ENCODE measurements around the gene FGB. TPM values are rescaled to one million over a fixed set of nuclear protein-coding genes. Genes with fewer than 3 reads are reported as not detected.
A peak's percentile ranks its signal among the peaks of the same experiment; 100 is the strongest.

FGB gene
- total and polyA plus RNA-seq, 5 donors from 2014 or later: not detected

- DNase-seq: no peak
- H3K27ac ChIP-seq (ENCODE audit: insufficient read depth, low read length, poor library complexity, severe bottlenecking): no peak overlapping the region
- H3K4me1 Mint-ChIP-seq: peaks cover 0 to 4% (median 0%) of the 10 kb centered on the region in 4 donors
Observed at GRCh38 chr4:154529728-154530519, 32.9 kb upstream of the FGB start.

GRCh38 chr4:154534296-154534695, 28.5 kb upstream of the FGB start:
- peaks cover 35% of the 10 kb centered on the region for H3K36me3 ChIP-seq (ENCODE audit: control insufficient read depth, insufficient read depth, low read length)
- Mint-ChIP-seq H3K36me3 (peaks cover 10% of the 10 kb centered on the region), H3K4me3 (no peak overlapping the region), H3K4me1 (peaks cover 0 to 4% (median 0%) of the 10 kb centered on the region in 4 donors), H3K27ac (peak overlapping the region in 2 of 3 donors; percentile 72 to 75), H3K27me3 (no peaks in the 10 kb centered on the region), H3K9me3 (no peaks in the 10 kb centered on the region)
- H3K4me1 ChIP-seq (ENCODE audit: control insufficient read depth, insufficient read depth, low read length, poor library complexity, severe bottlenecking): no peaks in the 10 kb centered on the region
- H3K4me3 ChIP-seq (ENCODE audit: low read depth, low read length): no peak overlapping the region
- no peaks in the 10 kb centered on the region for H3K27me3 ChIP-seq (ENCODE audit: control insufficient read depth, insufficient read depth, low read length)
- ATAC-seq (ENCODE audit: low read depth in 2 of 2): no peak
- no peaks in the 10 kb centered on the region for H3K9me3 ChIP-seq (ENCODE audit: control insufficient read depth in 2 of 2, low read length in 2 of 2)
- DNase-seq: no peak
- no peak overlapping the region for H3K27ac ChIP-seq (ENCODE audit: insufficient read depth, low read length, poor library complexity, severe bottlenecking)

More at GRCh38 chr4:154529728-154530519, 32.9 kb upstream of the FGB start:
- no peaks in the 10 kb centered on the region for H3K4me1 ChIP-seq (ENCODE audit: control insufficient read depth, insufficient read depth, low read length, poor library complexity, severe bottlenecking)
- Mint-ChIP-seq H3K36me3 (no peaks in the 10 kb centered on the region), H3K27ac (no peak overlapping the region), H3K9me3 (no peaks in the 10 kb centered on the region), H3K4me3 (no peak overlapping the region), H3K27me3 (peaks cover 9% of the 10 kb centered on the region)
- no peak for ATAC-seq (ENCODE audit: low read depth in 2 of 2)
- H3K9me3 ChIP-seq (ENCODE audit: control insufficient read depth in 2 of 2, low read length in 2 of 2): no peaks in the 10 kb centered on the region
- H3K27me3 ChIP-seq (ENCODE audit: control insufficient read depth, insufficient read depth, low read length): no peaks in the 10 kb centered on the region
- no peaks in the 10 kb centered on the region for H3K36me3 ChIP-seq (ENCODE audit: control insufficient read depth, insufficient read depth, low read length)
- no peak overlapping the region for H3K4me3 ChIP-seq (ENCODE audit: low read depth, low read length)

DNA sequence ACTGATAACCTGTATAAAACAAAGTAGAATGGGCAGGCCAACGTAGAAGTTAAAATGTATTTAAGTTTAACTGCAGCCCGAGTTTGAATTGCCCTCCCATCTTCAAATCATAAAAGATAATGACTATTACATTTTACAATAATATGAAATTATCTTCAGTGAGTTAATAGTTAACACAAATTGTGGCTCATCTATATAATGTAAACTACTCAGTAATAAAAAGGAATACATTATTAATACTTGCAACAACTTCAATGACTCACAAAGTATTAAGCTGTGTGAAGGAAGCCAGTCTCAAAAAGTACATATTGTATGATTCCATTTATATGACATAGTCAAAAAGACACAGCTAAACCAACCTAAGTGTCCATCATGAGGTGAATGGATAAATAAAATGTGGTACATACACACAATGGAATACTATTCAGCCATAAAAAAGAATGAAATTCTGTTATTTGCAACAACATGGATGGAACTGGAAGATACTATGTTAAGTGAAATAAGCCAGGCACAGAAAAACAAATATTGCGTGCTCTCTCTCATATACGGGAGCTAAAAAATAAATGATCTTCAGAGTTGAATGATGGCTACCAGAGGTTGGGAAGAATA, 20.4 kb upstream of the FGB start:
- Mint-ChIP-seq H3K4me3 (no peak overlapping the region), H3K9me3 (no peaks in the 10 kb centered on the region)
- peaks cover 98% of the 10 kb centered on the region for H3K36me3 ChIP-seq (ENCODE audit: control insufficient read depth, insufficient read depth, low read length)

GRCh38 chr4:154545689-154546088, 17.1 kb upstream of the FGB start:
- Mint-ChIP-seq H3K27me3 (no peaks in the 10 kb centered on the region), H3K27ac (no peak overlapping the region), H3K4me1 (peaks cover 11 to 36% (median 26%) of the 10 kb centered on the region in 4 donors), H3K36me3 (peaks cover 37% of the 10 kb centered on the region), H3K9me3 (peaks cover 0 to 1% (median 0%) of the 10 kb centered on the region in 7 donors), H3K4me3 (no peak overlapping the region)
- no peaks in the 10 kb centered on the region for H3K9me3 ChIP-seq (ENCODE audit: control insufficient read depth in 2 of 2, low read length in 2 of 2)
- no peaks in the 10 kb centered on the region for H3K27me3 ChIP-seq (ENCODE audit: control insufficient read depth, insufficient read depth, low read length)
- H3K4me1 ChIP-seq (ENCODE audit: control insufficient read depth, insufficient read depth, low read length, poor library complexity, severe bottlenecking): peaks cover 30% of the 10 kb centered on the region
- DNase-seq (no peak), ATAC-seq (ENCODE audit: low read depth in 2 of 2) (no peak)
- H3K36me3 ChIP-seq (ENCODE audit: control insufficient read depth, insufficient read depth, low read length): peaks cover 69% of the 10 kb centered on the region
- no peak overlapping the region for H3K27ac ChIP-seq (ENCODE audit: insufficient read depth, low read length, poor library complexity, severe bottlenecking)
- H3K4me3 ChIP-seq (ENCODE audit: low read depth, low read length): no peak overlapping the region

More for the DNA sequence above, 20.4 kb upstream of the FGB start:
- no peaks in the 10 kb centered on the region for H3K27me3 ChIP-seq (ENCODE audit: control insufficient read depth, insufficient read depth, low read length)
- Mint-ChIP-seq H3K27ac (no peak overlapping the region), H3K36me3 (peaks cover 50% of the 10 kb centered on the region), H3K4me1 (peaks cover 0 to 10% (median 6%) of the 10 kb centered on the region in 4 donors), H3K27me3 (no peaks in the 10 kb centered on the region)
- ATAC-seq (ENCODE audit: low read depth in 2 of 2): no peak
- no peak for DNase-seq
- no peak overlapping the region for H3K27ac ChIP-seq (ENCODE audit: insufficient read depth, low read length, poor library complexity, severe bottlenecking)
- no peaks in the 10 kb centered on the region for H3K4me1 ChIP-seq (ENCODE audit: control insufficient read depth, insufficient read depth, low read length, poor library complexity, severe bottlenecking)
- no peaks in the 10 kb centered on the region for H3K9me3 ChIP-seq (ENCODE audit: control insufficient read depth in 2 of 2, low read length in 2 of 2)
- no peak overlapping the region for H3K4me3 ChIP-seq (ENCODE audit: low read depth, low read length)

DNA sequence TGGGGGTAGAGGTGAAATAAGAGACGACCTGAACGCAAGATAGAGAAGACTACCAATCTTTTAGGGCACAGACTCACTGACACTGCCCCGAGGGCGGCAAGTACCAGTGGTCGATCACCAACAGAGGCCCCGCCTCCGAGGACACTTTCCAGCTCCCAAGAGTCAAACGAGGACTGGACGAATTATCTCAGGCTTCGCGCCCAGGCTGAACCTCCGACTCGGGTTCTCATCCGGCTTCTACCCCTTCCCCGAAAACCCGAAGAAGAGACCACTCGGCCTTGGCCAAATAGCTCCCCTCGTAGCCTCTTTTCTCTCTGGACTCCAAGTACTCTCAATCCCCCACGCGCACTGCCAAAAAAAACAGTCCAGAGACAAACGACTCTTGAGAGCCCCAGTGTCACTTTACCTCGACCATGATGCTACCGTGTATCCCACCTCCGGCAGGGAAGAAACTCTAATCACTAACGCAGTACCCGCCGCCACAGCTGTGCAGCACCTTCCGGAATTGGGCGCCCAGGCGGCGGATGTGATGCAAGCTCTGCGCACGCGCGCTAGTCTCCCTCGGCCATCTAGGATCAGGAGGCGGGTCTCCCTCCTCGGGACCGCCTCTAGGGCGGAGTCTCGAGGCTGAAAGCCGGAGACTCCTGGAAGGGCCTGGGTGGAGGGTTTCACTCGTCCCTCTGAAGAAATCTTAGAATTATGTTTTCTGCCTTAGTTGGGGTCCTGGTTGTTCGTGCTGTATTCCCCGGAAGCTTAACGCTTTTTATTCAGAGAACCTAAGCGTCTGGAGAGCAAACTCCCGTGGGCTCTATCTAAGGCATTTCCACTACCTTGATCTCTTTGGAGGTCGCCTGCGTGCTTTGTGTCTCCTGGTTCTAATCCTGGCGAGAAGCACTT, 12.7 kb upstream of the FGB start, which contains the start of gene PLRG1:
PLRG1 (minus strand) TSS at position 507 of the 897 bp plus-strand sequence; CDS start at position 415, 92 bp downstream.
- H3K27me3 Mint-ChIP-seq: no peaks in the 10 kb centered on the region
- Histone ChIP-seq H3K9me3 (ENCODE audit: control insufficient read depth in 2 of 2, low read length in 2 of 2) (no peaks in the 10 kb centered on the region), H3K4me1 (ENCODE audit: control insufficient read depth, insufficient read depth, low read length, poor library complexity, severe bottlenecking) (peaks cover 38% of the 10 kb centered on the region), H3K27ac (ENCODE audit: insufficient read depth, low read length, poor library complexity, severe bottlenecking) (peak within 1 kb of the TSS; percentile 66), H3K4me3 (ENCODE audit: low read depth, low read length) (peak within 1 kb of the TSS; percentile 97), H3K27me3 (ENCODE audit: control insufficient read depth, insufficient read depth, low read length) (no peaks in the 10 kb centered on the region), H3K36me3 (ENCODE audit: control insufficient read depth, insufficient read depth, low read length) (peaks cover 25% of the 10 kb centered on the region)
- DNase-seq (peak; percentile 93 to 97 (median 96)), ATAC-seq (ENCODE audit: low read depth in 2 of 2) (peak; percentile 98 to 99)
- peak within 1 kb of the TSS; percentile 91 to 100 (median 98) for H3K4me3 Mint-ChIP-seq
- peaks cover 6% of the 10 kb centered on the region for H3K36me3 Mint-ChIP-seq
- H3K9me3 Mint-ChIP-seq: peaks cover 0 to 1% (median 0%) of the 10 kb centered on the region in 7 donors
- peak within 1 kb of the TSS; percentile 97 to 99 (median 97) for H3K27ac Mint-ChIP-seq
- H3K4me1 Mint-ChIP-seq: peaks cover 11 to 39% (median 26%) of the 10 kb centered on the region in 4 donors

- Histone ChIP-seq H3K27me3 (ENCODE audit: control insufficient read depth, insufficient read depth, low read length) (no peaks in the 10 kb centered on the region), H3K27ac (ENCODE audit: insufficient read depth, low read length, poor library complexity, severe bottlenecking) (no peak overlapping the region), H3K9me3 (ENCODE audit: control insufficient read depth in 2 of 2, low read length in 2 of 2) (no peaks in the 10 kb centered on the region), H3K4me3 (ENCODE audit: low read depth, low read length) (no peak overlapping the region), H3K4me1 (ENCODE audit: control insufficient read depth, insufficient read depth, low read length, poor library complexity, severe bottlenecking) (peaks cover 38% of the 10 kb centered on the region), H3K36me3 (ENCODE audit: control insufficient read depth, insufficient read depth, low read length) (peaks cover 7% of the 10 kb centered on the region)
- Mint-ChIP-seq H3K4me1 (peaks cover 11 to 39% (median 24%) of the 10 kb centered on the region in 4 donors), H3K27me3 (no peaks in the 10 kb centered on the region), H3K9me3 (peaks cover 0 to 2% (median 0%) of the 10 kb centered on the region in 7 donors), H3K4me3 (peak overlapping the region in 3 of 4 donors; percentile 30 to 80 (median 58)), H3K36me3 (peaks cover 6% of the 10 kb centered on the region), H3K27ac (no peak overlapping the region)
- DNase-seq (peak; percentile 58 to 81 (median 76)), ATAC-seq (ENCODE audit: low read depth in 2 of 2) (peak; percentile 46 to 56)
Observed at GRCh38 chr4:154551872-154552686, 10.7 kb upstream of the FGB start.

- H3K36me3 ChIP-seq (ENCODE audit: control insufficient read depth, insufficient read depth, low read length): no peaks in the 10 kb centered on the region
- H3K4me1 ChIP-seq (ENCODE audit: control insufficient read depth, insufficient read depth, low read length, poor library complexity, severe bottlenecking): no peaks in the 10 kb centered on the region
- peaks cover 21% of the 10 kb centered on the region for H3K27me3 Mint-ChIP-seq
- DNase-seq: no peak
- no peak overlapping the region for H3K27ac Mint-ChIP-seq
- peaks cover 9% of the 10 kb centered on the region for H3K27me3 ChIP-seq (ENCODE audit: control insufficient read depth, insufficient read depth, low read length)
- H3K4me3 Mint-ChIP-seq: no peak overlapping the region
- H3K9me3 ChIP-seq (ENCODE audit: control insufficient read depth in 2 of 2, low read length in 2 of 2): no peaks in the 10 kb centered on the region
- H3K4me1 Mint-ChIP-seq: peaks cover 0 to 6% (median 0%) of the 10 kb centered on the region in 4 donors
- H3K27ac ChIP-seq (ENCODE audit: insufficient read depth, low read length, poor library complexity, severe bottlenecking): no peak overlapping the region
- no peaks in the 10 kb centered on the region for H3K36me3 Mint-ChIP-seq
- H3K9me3 Mint-ChIP-seq: peaks cover 0 to 2% (median 0%) of the 10 kb centered on the region in 7 donors
- ATAC-seq (ENCODE audit: low read depth in 2 of 2): no peak
- no peak overlapping the region for H3K4me3 ChIP-seq (ENCODE audit: low read depth, low read length)
Observed at GRCh38 chr4:154559141-154559493, 3.7 kb upstream of the FGB start.
